Measurements from ENCODE around the gene MRAS. TPM values are rescaled to one million over a fixed set of nuclear protein-coding genes. Genes with fewer than 3 reads are reported as not detected.

Gene MRAS
- polyA plus RNA-seq, 3 donors = 6.2 to 13.2 (median 8.3) TPM

DNA sequence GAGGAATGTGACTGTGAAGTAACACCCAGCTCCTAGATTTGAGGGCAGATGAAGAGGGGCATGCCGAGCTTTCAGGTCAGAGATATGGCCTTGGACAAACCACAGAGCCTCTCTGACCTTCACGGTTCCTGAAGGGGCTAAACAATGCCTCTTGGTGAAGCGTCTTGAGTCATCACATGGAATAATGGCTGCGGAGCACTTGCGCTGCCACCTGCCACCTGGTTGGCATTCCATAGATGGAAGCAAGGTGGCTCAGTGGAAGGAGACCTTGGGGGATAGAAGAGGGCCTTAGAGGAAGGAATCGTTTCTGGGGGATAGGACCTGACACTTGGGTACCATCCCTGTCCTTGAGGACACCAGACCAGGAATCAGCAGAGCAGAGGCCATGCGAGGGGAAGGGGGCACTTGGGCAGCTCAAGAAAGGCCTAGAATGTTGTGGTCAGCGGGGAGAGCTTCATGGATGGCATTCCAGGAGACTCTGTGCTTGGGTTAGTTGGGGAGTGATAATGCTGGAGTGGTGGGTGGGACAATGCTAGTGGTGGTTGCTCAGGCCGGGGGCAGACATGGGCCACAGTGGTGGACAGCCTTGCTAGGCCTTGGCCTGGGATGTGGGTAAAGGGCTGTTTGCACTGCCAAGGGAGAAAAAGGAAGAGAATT is 12.6 kb downstream of the MRAS start:
- no peaks in the 10 kb centered on the region for H3K79me2 ChIP-seq (ENCODE audit: insufficient read depth, low read length)
- no peaks in the 10 kb centered on the region for H3K9me3 ChIP-seq (replicated peaks in 1 of 2; ENCODE audit: control insufficient read depth in 1 of 2, insufficient read depth in 1 of 2, low read length in 2 of 2)
- H3K4me1 Mint-ChIP-seq = no peaks in the 10 kb centered on the region
- H3K27ac Mint-ChIP-seq = peak overlapping the region in 2 of 7 donors; percentile 15 to 21
- no peaks in the 10 kb centered on the region for H3K36me3 ChIP-seq (replicated peaks in 1 of 2; ENCODE audit: control insufficient read depth in 1 of 2, insufficient read depth in 2 of 2, low read length in 2 of 2)
- H3K27me3 ChIP-seq (ENCODE audit: control insufficient read depth in 2 of 2, insufficient read depth in 2 of 2, low read length in 2 of 2) = no peaks in the 10 kb centered on the region
- DNase-seq = no peak
- H3K9ac ChIP-seq (ENCODE audit: insufficient read depth, low read length, poor library complexity, severe bottlenecking) = no peak overlapping the region
- H3K4me3 ChIP-seq (replicated peaks in 1 of 3; ENCODE audit: low read depth in 2 of 3, low read length in 3 of 3) = no peak overlapping the region
- H3K9me3 Mint-ChIP-seq = peaks cover 0 to 3% (median 0%) of the 10 kb centered on the region in 7 donors
- no peaks in the 10 kb centered on the region for H3K4me1 ChIP-seq (ENCODE audit: control insufficient read depth in 1 of 2, insufficient read depth in 2 of 2, low read length in 2 of 2)
- no peaks in the 10 kb centered on the region for H4K20me1 ChIP-seq (ENCODE audit: insufficient read depth, low read length)
- WGBS (ENCODE audit: insufficient coverage) = 93% methylated on average over 9 of the region's 9 CpGs
- no peaks in the 10 kb centered on the region for H3K36me3 Mint-ChIP-seq
- H3K4me3 Mint-ChIP-seq = no peak overlapping the region
- peaks cover 0 to 7% (median 0%) of the 10 kb centered on the region in 3 donors for H3K27me3 Mint-ChIP-seq (ENCODE audit: low read depth in 3 of 3)
- intact Hi-C loops (cut with micrococcal nuclease) = no loop called here
- TF ChIP-seq, protein P1, sequence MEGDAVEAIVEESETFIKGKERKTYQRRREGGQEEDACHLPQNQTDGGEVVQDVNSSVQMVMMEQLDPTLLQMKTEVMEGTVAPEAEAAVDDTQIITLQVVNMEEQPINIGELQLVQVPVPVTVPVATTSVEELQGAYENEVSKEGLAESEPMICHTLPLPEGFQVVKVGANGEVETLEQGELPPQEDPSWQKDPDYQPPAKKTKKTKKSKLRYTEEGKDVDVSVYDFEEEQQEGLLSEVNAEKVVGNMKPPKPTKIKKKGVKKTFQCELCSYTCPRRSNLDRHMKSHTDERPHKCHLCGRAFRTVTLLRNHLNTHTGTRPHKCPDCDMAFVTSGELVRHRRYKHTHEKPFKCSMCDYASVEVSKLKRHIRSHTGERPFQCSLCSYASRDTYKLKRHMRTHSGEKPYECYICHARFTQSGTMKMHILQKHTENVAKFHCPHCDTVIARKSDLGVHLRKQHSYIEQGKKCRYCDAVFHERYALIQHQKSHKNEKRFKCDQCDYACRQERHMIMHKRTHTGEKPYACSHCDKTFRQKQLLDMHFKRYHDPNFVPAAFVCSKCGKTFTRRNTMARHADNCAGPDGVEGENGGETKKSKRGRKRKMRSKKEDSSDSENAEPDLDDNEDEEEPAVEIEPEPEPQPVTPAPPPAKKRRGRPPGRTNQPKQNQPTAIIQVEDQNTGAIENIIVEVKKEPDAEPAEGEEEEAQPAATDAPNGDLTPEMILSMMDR (IDR thresholded peaks at IDR 0.05) = no peak
- no peak overlapping the region for H3K27ac ChIP-seq (ENCODE audit: low read depth in 1 of 2, low read length in 2 of 2)
- no peak overlapping the region for H2AFZ ChIP-seq (ENCODE audit: insufficient read depth, low read depth, low read length, poor library complexity, severe bottlenecking)
- H3K4me2 ChIP-seq (replicated peaks; ENCODE audit: extremely low read depth, low read length, poor library complexity, severe bottlenecking) = no peak overlapping the region

DNA sequence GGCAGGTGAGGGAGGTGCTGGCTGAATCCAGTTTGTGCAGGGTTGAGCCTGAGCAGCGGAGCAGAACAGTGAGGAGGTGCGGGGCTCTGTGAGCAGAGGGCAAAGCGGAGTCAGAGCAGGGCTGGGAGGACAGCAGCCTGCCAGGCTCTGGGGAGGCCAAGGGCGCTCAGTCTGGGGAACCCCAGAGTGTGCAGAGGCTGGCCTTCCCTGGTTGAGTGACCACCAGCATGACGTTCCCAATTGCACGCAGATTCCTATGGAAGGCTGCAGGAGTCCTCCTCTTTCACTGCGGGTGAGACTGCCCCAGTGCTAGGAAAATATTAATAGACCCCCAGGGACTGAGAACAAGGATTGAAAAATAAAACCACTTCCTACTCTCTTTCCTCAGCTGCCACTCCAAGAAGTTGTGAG is 13.2 kb downstream of the MRAS start:
- H3K27me3 Mint-ChIP-seq (ENCODE audit: low read depth in 3 of 3) = peaks cover 0 to 7% (median 0%) of the 10 kb centered on the region in 3 donors
- Histone ChIP-seq H3K9ac (ENCODE audit: insufficient read depth, low read length, poor library complexity, severe bottlenecking) (no peak overlapping the region), H4K20me1 (ENCODE audit: insufficient read depth, low read length) (no peaks in the 10 kb centered on the region), H3K9me3 (replicated peaks in 1 of 2; ENCODE audit: control insufficient read depth in 1 of 2, insufficient read depth in 1 of 2, low read length in 2 of 2) (no peaks in the 10 kb centered on the region), H2AFZ (ENCODE audit: insufficient read depth, low read depth, low read length, poor library complexity, severe bottlenecking) (no peak overlapping the region), H3K27ac (ENCODE audit: low read depth in 1 of 2, low read length in 2 of 2) (no peak overlapping the region), H3K4me1 (ENCODE audit: control insufficient read depth in 1 of 2, insufficient read depth in 2 of 2, low read length in 2 of 2) (peaks cover 0 to 1% of the 10 kb centered on the region in 2 donors), H3K79me2 (ENCODE audit: insufficient read depth, low read length) (no peaks in the 10 kb centered on the region), H3K4me2 (replicated peaks; ENCODE audit: extremely low read depth, low read length, poor library complexity, severe bottlenecking) (no peak overlapping the region), H3K27me3 (ENCODE audit: control insufficient read depth in 2 of 2, insufficient read depth in 2 of 2, low read length in 2 of 2) (no peaks in the 10 kb centered on the region), H3K4me3 (replicated peaks in 1 of 3; ENCODE audit: low read depth in 2 of 3, low read length in 3 of 3) (no peak overlapping the region), H3K36me3 (replicated peaks in 1 of 2; ENCODE audit: control insufficient read depth in 1 of 2, insufficient read depth in 2 of 2, low read length in 2 of 2) (no peaks in the 10 kb centered on the region)
- intact Hi-C loops (cut with micrococcal nuclease) = no loop called here
- no peak overlapping the region for H3K4me3 Mint-ChIP-seq
- DNase-seq = no peak
- H3K9me3 Mint-ChIP-seq = peaks cover 0 to 3% (median 0%) of the 10 kb centered on the region in 7 donors
- peak overlapping the region in 2 of 7 donors; percentile 15 to 55 for H3K27ac Mint-ChIP-seq
- H3K4me1 Mint-ChIP-seq = peaks cover 1% of the 10 kb centered on the region
- no peaks in the 10 kb centered on the region for H3K36me3 Mint-ChIP-seq
- 95% methylated on average over 6 of the region's 7 CpGs for WGBS (ENCODE audit: insufficient coverage)
- TF ChIP-seq, protein P1 (IDR thresholded peaks at IDR 0.05) = no peak

Measured in CD14-positive monocyte (primary cell).